ENCODE results near the gene TTC21B.

The TTC21B gene

GRCh38 chr2:165924946-165925345 lies 28.6 kb downstream of the TTC21B start:
- DNase-seq (ENCODE audit: low read depth), result no peak

DNA sequence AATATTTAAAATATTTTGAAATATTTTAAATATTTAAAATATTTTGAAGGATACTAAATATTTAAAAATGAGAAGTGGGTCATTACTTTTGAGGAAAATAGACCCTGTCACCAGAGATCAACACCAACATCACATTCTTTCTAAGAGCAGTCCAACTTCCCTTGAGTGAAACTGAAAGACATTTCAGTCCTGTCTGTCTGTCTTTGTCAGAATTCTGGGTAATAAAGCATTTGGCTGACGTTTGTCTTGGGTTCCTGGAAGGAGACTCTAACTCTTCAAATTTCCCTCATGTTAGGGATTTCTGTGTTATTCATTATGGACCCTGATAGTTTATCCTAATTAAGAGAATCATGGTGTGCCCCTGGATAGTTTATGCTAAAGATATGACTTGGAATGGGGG lies 32.8 kb downstream of the TTC21B start:
- DNase-seq (ENCODE audit: low read depth), result no peak

GRCh38 chr2:165913636-165914035 lies 39.9 kb downstream of the TTC21B start:
- no peak for DNase-seq (ENCODE audit: low read depth)

GRCh38 chr2:165911981-165912380 lies 41.6 kb downstream of the TTC21B start:
- DNase-seq (ENCODE audit: low read depth), result no peak

DNA sequence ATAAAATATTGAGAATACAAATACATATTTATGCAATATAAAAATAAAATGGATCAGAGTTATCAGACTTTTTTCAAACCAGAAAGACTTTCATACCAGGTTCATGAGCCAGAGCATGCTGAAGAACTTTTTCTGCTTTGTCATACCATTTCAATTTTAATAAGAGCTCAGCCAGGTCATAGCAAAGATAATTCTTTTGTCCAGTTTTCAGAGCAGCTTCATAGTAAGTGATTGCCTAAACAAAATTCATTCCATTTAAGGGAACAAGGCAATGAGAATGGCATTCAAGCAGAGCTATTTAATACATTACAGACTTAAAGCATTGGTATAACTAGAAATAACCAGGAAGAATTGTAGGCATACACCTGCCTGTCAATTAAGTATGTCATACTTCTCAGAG lies 42.3 kb downstream of the TTC21B start:
- peak; percentile 71 for DNase-seq (ENCODE audit: low read depth)

GRCh38 chr2:165909466-165909865 lies 44.1 kb downstream of the TTC21B start:
- DNase-seq (ENCODE audit: low read depth), result no peak

- peak; percentile 46 for DNase-seq (ENCODE audit: low read depth)
Observed at GRCh38 chr2:165905854-165906253, 47.7 kb downstream of the TTC21B start.

DNA sequence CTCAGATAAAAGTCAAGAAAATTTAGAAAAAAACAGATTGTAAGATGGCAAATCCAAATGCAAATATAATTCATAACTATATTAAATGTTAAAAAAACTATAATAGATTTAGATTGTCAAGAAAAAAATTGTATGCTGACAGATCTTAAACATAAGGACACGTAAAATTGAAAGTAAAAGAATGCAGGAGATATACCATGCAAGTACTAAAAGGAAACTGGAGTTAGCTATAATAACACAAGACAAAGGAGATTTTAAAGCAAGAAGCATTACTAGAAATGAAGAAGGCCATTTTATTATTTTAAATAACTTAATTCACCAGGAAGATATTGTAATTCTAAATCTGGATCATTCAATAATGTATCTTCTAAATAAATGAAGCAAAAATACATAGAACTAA lies 48.3 kb downstream of the TTC21B start:
- no peak for DNase-seq (ENCODE audit: low read depth)

DNA sequence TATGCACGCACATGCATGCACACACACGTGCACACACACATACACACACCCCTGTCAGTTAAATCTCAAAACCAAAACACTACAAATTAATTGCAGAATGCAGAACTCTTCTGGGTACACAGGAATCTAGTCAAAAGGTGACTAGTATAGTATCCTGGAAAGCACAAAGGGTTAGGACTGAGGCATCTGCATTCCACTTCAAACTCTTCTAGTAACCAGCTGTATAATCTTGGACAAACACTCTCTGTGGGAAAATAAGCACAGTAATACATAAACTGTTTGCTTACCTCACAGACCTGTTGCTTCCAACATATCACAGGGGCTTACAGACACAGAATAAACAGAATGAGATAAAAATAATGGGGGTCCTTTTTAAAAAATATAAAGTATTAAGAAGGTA lies 49.1 kb downstream of the TTC21B start:
- DNase-seq (ENCODE audit: low read depth), result no peak

DNA sequence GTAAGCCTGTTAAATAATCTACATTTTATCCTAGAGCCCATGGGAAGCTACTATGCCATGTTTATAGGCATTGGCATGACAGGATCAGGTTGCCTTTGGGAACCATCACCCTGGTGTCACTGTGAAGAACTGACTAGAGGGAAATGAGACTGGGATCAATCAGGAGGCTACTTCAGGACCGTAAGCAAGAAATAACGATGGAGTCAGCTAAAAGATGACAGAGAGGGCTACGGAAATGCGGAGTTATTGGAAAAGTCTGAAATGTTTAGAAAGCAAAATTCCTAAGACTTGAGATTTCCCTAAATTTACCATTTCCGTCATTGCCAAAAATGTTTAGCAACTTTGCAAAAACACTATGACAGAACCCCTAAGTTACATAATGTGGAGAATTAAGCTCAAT lies 50.2 kb downstream of the TTC21B start:
- no peak for DNase-seq (ENCODE audit: low read depth)

DNA sequence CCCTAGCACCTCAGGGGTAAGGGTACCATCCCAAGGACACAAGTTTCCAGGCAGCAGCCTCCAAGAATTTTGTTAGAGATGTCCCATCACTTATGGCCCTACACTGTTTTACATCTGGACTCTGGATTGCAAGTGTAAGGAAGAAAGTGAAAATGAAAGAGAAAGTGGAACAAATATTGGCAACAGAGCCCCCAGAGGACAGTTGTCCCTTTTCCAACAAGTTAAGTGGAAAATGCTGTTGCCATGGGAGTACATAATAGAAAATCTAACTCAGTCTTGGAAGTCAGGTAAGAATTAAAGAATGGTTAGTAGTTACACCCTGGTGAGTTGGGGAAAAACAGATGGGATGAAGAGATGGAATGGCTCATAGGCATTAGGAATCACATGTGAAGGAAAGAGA lies 50.6 kb downstream of the TTC21B start:
- peak; percentile 47 for DNase-seq (ENCODE audit: low read depth)

DNA sequence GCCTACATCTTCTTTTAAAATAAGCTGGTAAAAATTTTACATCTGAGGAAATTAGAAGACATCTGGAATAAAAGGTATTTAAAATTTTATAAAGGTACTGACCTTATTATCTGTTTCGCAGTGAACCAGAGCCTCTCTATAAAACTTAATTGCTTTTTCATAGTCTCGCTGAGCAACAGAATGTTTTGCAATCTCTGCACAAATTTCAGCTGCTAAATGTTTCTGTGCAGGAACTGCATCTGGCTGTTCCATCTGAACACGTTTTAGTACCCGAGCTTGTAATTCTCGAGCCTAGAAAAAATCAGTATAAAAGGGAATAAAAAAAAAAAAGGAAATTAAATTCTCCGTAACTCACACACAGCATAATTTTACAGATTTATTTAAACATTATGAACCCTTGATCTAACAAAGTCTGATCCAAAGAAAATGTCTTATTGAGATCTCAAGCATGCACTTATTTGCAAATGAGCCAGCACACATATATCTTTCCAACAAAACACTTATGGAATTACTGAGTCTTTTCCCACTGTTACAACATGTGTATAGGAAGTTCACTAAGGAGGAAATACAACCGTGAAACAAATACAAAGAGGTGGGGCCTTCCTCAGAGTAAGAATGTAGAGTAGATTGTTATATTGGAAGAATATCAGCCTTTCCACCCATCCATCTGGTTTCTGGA lies 51.8 kb downstream of the TTC21B start:
- DNase-seq (ENCODE audit: low read depth), result peak; percentile 29

DNA sequence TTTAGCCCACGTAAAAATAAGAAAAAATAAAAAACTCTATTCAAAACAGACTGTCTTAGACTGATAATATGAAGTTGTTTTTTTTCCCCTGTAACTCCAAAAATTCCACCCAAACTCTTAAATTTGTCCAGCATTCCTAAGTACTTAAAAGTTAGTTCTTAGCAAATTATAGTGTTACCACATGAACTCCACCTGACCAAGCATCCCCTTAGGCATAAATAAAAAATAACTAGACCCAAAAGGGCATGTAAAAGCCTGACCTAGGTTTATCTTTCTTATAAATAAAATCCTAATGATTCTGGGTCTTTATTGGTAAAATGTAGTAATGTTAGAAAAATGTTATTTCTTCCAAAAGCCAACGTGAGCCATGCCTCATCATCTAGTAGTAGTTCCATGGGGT lies 54.3 kb downstream of the TTC21B start:
- DNase-seq (ENCODE audit: low read depth), result peak; percentile 60

DNA sequence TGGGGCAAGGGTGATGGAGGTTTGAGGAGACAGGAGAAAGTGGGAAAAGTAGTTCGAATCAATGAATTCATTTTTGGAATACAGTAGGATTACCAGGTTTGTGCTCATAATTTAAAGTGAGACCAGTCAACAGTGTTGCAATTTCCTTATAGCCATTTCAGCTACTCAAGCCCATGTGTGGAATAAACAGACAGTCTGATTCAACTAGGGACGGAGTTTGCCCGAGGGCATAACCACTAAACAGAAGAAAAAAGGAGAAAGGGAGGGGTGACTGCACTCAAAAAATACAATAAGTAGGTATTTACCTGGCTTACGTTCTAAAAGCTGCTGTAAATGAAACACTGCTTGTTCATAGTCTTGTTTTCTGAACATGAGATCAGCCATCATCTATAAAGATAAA lies 55.2 kb downstream of the TTC21B start:
- peak; percentile 77 for DNase-seq (ENCODE audit: low read depth)

- DNase-seq (ENCODE audit: low read depth), result no peak
Observed at GRCh38 chr2:165897726-165898125, 55.9 kb downstream of the TTC21B start.

- DNase-seq (ENCODE audit: low read depth), result no peak
Observed at GRCh38 chr2:165897074-165897473, 56.5 kb downstream of the TTC21B start.

DNA sequence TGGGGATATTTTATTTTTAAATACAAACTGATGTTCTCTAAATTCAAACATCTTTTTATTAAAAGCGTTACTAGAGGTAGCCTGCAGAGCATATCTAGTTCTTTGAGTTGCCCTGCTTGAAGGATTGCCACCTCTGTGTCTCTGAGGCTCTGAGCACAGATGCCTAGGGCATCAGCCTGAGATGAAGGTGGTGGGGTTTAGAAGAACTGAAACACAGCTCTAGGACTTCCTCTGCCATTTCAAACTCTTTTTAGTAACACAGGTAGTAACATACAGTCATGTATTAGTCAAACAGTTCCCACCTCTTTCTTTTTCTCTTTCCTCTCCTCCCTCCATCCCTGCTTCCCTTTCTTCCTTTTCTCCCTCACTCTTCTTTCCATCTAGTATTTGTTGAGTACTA lies 57.6 kb downstream of the TTC21B start:
- DNase-seq (ENCODE audit: low read depth), result no peak

GRCh38 chr2:165893556-165893955 lies 60.0 kb downstream of the TTC21B start:
- no peak for DNase-seq (ENCODE audit: low read depth)

- no peak for DNase-seq (ENCODE audit: low read depth)
Observed at GRCh38 chr2:165892526-165892925, 61.0 kb downstream of the TTC21B start.

- DNase-seq (ENCODE audit: low read depth), result no peak
Observed at GRCh38 chr2:165891943-165892342, 61.6 kb downstream of the TTC21B start.

DNA sequence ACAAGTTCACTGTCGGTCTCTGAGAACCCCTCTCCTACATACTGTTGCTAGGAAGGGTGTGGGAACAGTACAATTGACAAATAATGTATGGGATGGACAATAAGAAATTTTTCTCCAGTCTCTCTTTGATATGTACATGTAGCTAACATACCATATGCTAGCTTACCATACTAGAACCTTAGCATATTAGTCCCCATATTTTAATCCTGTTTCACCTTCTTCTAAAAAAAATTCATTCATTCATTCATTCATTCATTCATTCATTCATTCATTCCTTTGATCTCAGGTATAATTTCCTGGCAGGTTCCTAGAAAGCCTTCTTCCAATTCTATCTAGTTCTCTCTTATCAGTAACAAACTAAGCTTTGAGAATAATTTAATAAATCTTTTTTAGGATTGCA lies 62.2 kb downstream of the TTC21B start:
- no peak for DNase-seq (ENCODE audit: low read depth)

GRCh38 chr2:165889798-165890197 lies 63.8 kb downstream of the TTC21B start:
- DNase-seq (ENCODE audit: low read depth), result no peak

DNA sequence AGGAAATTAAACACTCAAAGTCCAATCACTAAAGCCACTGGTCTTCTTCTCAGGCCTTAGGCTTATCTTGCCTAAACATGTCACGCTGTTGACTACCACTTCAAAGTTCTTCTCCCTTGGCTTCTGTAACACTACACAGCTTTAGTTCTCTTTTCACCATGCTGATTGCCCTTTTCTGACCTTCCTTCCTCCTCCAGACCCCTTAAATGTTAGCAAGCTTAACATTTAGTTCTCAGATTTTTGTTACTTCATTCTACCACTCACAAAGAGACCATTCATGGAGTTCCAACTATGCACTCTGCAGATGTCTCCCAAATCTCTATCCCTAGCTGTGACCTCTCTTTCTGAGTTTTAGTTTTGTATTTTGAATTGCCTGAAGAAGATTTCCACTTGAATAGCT lies 64.4 kb downstream of the TTC21B start:
- no peak for DNase-seq (ENCODE audit: low read depth)

GRCh38 chr2:165888171-165888570 lies 65.4 kb downstream of the TTC21B start:
- DNase-seq (ENCODE audit: low read depth), result no peak

All from EH (cell line).